ENCODE results near the gene DIPK2B. TPM values are rescaled to one million over a fixed set of nuclear protein-coding genes. Genes with fewer than 3 reads are reported as not detected.

Gene DIPK2B
- polyA plus RNA-seq, 12 donors: 16.1 to 31.5 (median 23.8) TPM; not detected in 1

- DNase-seq: no peak
These were observed 35.7 kb downstream of the DIPK2B start for GRCh38 chrX:45164995-45165394.

- no peak for DNase-seq
These were observed 36.6 kb downstream of the DIPK2B start for GRCh38 chrX:45164021-45164621.

- no peak for DNase-seq
These were observed 43.0 kb downstream of the DIPK2B start for GRCh38 chrX:45157647-45158046.

- DNase-seq: no peak
These were observed 46.2 kb downstream of the DIPK2B start for GRCh38 chrX:45154462-45154861.

GRCh38 chrX:45154033-45154360, 46.7 kb downstream of the DIPK2B start:
- no peak for DNase-seq

Measured in muscle of arm (tissue), 12 donors.